ENCODE data around the gene CLDN8.

DNA sequence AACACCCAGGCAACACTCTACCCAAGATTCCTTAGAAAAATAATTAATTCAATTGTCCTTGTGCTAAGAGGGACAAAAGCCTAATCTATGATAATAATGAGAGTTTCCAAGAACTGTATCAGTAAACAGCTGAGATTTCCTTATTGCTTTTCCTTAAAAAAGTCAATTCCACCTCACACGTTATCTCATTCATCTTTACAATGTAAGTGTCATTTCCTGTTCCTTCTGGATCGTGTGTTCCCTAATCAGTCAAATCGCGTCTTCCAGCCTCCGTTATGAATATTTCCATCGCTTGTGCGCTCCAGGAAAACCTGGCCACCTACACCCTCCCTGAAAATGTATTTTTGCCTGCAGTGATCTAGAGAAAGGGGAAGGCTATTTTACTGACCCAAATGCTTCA is 25.3 kb downstream of the CLDN8 start:
- TF ChIP-seq POLR2A (IDR thresholded peaks at IDR 0.05; ENCODE audit: extremely low read depth, insufficient read length), result no peak
- TF ChIP-seq, protein P1, sequence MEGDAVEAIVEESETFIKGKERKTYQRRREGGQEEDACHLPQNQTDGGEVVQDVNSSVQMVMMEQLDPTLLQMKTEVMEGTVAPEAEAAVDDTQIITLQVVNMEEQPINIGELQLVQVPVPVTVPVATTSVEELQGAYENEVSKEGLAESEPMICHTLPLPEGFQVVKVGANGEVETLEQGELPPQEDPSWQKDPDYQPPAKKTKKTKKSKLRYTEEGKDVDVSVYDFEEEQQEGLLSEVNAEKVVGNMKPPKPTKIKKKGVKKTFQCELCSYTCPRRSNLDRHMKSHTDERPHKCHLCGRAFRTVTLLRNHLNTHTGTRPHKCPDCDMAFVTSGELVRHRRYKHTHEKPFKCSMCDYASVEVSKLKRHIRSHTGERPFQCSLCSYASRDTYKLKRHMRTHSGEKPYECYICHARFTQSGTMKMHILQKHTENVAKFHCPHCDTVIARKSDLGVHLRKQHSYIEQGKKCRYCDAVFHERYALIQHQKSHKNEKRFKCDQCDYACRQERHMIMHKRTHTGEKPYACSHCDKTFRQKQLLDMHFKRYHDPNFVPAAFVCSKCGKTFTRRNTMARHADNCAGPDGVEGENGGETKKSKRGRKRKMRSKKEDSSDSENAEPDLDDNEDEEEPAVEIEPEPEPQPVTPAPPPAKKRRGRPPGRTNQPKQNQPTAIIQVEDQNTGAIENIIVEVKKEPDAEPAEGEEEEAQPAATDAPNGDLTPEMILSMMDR (IDR thresholded peaks at IDR 0.05; ENCODE audit: low read depth, low read length), result no peak
